Activated T-cell treated with anti-CD3 and anti-CD28 coated beads, Interleukin-2, amount 50 U/mL, for 24 hours (primary cell): Measurements from ENCODE around the gene LRFN4.

Source experiments
- DNase-seq: peaks from one replicate; pipeline ENCODE4 v3.0.0-alpha.2; 2020
- H3K27ac Mint-ChIP-seq: 2 replicates; pipeline ENCODE4 v1.8.0; 2020; ENCODE audit warnings: mild to moderate bottlenecking, mixed read lengths
- H3K27me3 Mint-ChIP-seq: 2 replicates; pipeline ENCODE4 v1.8.0; 2020; ENCODE audit warnings: mixed read lengths
- H3K36me3 Mint-ChIP-seq: 2 replicates; pipeline ENCODE4 v1.8.0; 2020; ENCODE audit warnings: low read depth, mixed read lengths
- H3K4me1 Mint-ChIP-seq: 2 replicates; pipeline ENCODE4 v1.8.0; 2020; ENCODE audit warnings: low read depth, mixed read lengths
- H3K4me3 Mint-ChIP-seq: 2 replicates; pipeline ENCODE4 v1.8.0; 2020; ENCODE audit warnings: mild to moderate bottlenecking, moderate library complexity, mixed read lengths
- H3K9me3 Mint-ChIP-seq: 2 replicates; pipeline ENCODE4 v1.8.0; 2020; ENCODE audit warnings: mixed read lengths

Gene LRFN4

DNA sequence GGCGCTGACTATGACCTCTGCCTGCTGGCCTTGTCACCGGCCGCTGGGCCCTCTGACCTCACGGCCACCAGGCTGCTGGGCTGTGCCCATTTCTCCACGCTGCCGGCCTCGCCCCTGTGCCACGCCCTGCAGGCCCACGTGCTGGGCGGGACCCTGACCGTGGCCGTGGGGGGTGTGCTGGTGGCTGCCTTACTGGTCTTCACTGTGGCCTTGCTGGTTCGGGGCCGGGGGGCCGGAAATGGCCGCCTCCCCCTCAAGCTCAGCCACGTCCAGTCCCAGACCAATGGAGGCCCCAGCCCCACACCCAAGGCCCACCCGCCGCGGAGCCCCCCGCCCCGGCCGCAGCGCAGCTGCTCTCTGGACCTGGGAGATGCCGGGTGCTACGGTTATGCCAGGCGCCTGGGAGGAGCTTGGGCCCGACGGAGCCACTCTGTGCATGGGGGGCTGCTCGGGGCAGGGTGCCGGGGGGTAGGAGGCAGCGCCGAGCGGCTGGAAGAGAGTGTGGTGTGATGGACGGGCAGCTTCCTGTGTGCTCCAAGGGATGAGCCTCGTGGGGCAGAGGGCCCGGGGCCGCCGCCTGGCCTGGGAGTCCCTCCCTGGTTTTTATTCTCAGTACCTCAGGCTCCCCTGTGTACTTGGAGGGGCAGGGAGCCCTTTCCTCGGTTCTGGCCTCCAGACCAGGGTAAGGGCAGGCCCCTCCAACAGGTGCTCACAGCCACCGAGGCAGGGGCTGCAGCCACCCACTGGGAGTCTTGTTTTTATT lies 3.0 kb downstream of the LRFN4 start:
- no peaks in the 10 kb centered on the region for H3K9me3 Mint-ChIP-seq
- H3K4me1 Mint-ChIP-seq, result peaks cover 4% of the 10 kb centered on the region
- no peaks in the 10 kb centered on the region for H3K27me3 Mint-ChIP-seq
- H3K4me3 Mint-ChIP-seq, result no peak overlapping the region
- no peak for DNase-seq
- no peak overlapping the region for H3K27ac Mint-ChIP-seq
- H3K36me3 Mint-ChIP-seq, result peaks cover 9% of the 10 kb centered on the region

DNA sequence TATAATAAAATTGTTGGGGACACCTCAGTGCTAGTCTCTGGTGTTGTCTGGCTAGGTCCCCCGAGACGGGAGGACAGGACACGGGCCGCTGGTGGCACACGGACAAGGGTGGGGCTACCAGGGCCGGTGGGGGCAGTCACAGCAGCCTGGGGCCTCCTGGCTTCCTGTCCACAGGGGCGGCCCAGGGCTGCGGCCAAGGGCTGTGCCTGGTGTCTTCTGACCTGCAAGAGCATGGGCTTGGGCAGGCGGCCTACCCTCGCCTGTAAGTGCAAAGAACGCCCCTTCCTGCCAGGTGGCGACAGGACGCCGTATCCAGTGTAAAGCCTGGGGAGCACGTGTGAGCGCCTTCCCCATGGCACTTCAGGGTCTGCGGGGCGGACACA lies 3.6 kb downstream of the LRFN4 start:
- H3K4me3 Mint-ChIP-seq, result no peak overlapping the region
- no peaks in the 10 kb centered on the region for H3K9me3 Mint-ChIP-seq
- DNase-seq, result no peak
- H3K27ac Mint-ChIP-seq, result no peak overlapping the region
- H3K27me3 Mint-ChIP-seq, result no peaks in the 10 kb centered on the region
- peaks cover 4% of the 10 kb centered on the region for H3K4me1 Mint-ChIP-seq
- peaks cover 9% of the 10 kb centered on the region for H3K36me3 Mint-ChIP-seq

DNA sequence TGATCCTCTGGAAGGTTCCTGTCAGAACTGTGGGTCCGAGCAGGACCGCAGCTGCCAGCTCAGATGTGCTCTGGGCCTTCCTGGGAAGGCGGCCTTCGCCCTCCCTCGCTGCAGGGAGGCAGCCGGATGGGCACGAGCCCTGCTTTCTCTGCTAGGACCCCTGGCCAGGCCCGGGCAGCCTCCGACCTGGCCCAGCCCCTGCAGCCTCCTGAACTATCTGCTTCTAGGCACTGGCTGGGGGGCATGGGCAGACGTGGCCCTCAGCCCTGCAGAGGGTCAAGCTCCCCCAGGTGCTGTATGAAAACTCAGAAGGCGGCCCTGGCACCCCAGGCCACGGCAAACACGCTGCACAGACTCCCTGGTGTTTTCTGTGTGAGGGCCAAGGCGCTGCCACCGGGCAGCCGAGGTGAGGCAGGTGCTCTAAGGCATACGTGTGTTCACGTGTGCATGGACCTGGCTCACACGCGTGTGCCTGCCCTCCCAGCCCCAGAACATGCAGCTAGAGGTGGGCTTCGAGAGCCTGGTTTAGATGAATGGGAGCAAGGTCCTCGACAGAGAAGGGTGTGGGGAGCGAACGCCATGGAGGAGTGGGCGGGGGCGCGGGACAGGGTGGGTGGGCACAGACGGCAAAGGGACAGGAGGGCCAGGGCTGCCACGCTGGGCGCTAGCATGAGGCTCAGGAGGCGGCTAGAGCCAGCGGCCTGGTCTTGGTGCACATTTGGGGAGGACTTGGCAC lies 4.3 kb downstream of the LRFN4 start:
- no peaks in the 10 kb centered on the region for H3K9me3 Mint-ChIP-seq

GRCh38 chr11:66861774-66862558 lies 5.1 kb downstream of the LRFN4 start:
- DNase-seq, result no peak
- Mint-ChIP-seq H3K27ac (no peak overlapping the region), H3K36me3 (peaks cover 7% of the 10 kb centered on the region), H3K4me3 (no peak overlapping the region), H3K9me3 (no peaks in the 10 kb centered on the region), H3K27me3 (no peaks in the 10 kb centered on the region), H3K4me1 (no peaks in the 10 kb centered on the region)

More for the DNA sequence above, 4.3 kb downstream of the LRFN4 start:
- Mint-ChIP-seq H3K27me3 (no peaks in the 10 kb centered on the region), H3K27ac (no peak overlapping the region), H3K4me1 (no peaks in the 10 kb centered on the region), H3K36me3 (peaks cover 9% of the 10 kb centered on the region), H3K4me3 (no peak overlapping the region)
- no peak for DNase-seq

GRCh38 chr11:66862559-66863037 lies 5.7 kb downstream of the LRFN4 start:
- Mint-ChIP-seq H3K4me3 (no peak overlapping the region), H3K4me1 (no peaks in the 10 kb centered on the region), H3K9me3 (no peaks in the 10 kb centered on the region)

GRCh38 chr11:66863428-66864125 lies 6.7 kb downstream of the LRFN4 start:
- DNase-seq, result no peak
- H3K36me3 Mint-ChIP-seq, result peaks cover 3% of the 10 kb centered on the region
- no peak overlapping the region for H3K4me3 Mint-ChIP-seq
- H3K9me3 Mint-ChIP-seq, result no peaks in the 10 kb centered on the region
- H3K4me1 Mint-ChIP-seq, result peaks cover 5% of the 10 kb centered on the region
- no peak overlapping the region for H3K27ac Mint-ChIP-seq
- H3K27me3 Mint-ChIP-seq, result no peaks in the 10 kb centered on the region

More at GRCh38 chr11:66862559-66863037, 5.7 kb downstream of the LRFN4 start:
- H3K36me3 Mint-ChIP-seq, result peaks cover 6% of the 10 kb centered on the region
- H3K27me3 Mint-ChIP-seq, result no peaks in the 10 kb centered on the region
- no peak for DNase-seq
- no peak overlapping the region for H3K27ac Mint-ChIP-seq

DNA sequence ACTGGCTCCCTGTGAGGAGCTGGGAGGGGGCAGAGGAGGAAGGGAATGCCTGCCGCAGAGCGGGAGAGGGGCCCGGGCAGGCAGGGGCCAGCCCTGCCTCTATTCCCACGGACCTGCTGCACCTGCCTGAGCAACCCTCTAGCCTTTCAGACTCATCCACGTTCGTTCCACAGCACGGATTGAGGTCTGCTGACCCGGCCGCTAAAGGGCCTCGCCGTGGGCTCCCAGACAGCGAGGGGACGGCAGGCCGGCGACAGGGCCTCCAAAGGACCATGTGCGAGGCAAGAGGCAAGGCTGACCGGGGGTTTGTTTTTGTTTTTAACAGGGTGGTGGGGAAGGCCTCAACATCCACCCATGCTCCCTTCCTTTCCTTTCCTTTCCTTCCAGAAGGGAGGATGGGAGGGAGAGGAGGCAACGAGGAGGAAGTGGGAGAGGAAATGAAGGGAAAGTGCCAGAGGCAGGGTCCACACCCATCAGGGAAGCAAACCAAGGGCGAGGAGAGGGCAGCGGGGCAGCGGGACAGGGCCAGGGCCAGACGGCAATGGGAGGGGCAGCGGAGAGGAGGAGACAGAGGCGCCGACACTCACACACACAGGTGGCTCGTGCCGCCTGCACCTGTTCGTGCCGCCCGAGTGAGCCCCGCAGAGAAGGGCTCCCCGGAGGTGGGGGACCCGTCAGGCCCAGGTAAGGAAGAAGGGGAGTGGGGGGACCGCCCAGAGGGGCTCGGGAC lies 7.5 kb downstream of the LRFN4 start:
- Mint-ChIP-seq H3K27me3 (no peaks in the 10 kb centered on the region), H3K4me1 (peaks cover 13% of the 10 kb centered on the region), H3K4me3 (no peak overlapping the region), H3K27ac (no peak overlapping the region), H3K36me3 (no peaks in the 10 kb centered on the region), H3K9me3 (no peaks in the 10 kb centered on the region)
- no peak for DNase-seq

GRCh38 chr11:66864924-66865697 lies 8.2 kb downstream of the LRFN4 start:
- Mint-ChIP-seq H3K4me1 (peaks cover 16% of the 10 kb centered on the region), H3K27me3 (no peaks in the 10 kb centered on the region), H3K4me3 (no peak overlapping the region), H3K9me3 (no peaks in the 10 kb centered on the region), H3K27ac (no peak overlapping the region), H3K36me3 (no peaks in the 10 kb centered on the region)
- no peak for DNase-seq

GRCh38 chr11:66866007-66866406 lies 9.1 kb downstream of the LRFN4 start:
- DNase-seq, result no peak
- Mint-ChIP-seq H3K4me1 (peaks cover 16% of the 10 kb centered on the region), H3K4me3 (no peak overlapping the region), H3K9me3 (no peaks in the 10 kb centered on the region), H3K27ac (no peak overlapping the region), H3K36me3 (peaks cover 5% of the 10 kb centered on the region), H3K27me3 (no peaks in the 10 kb centered on the region)

DNA sequence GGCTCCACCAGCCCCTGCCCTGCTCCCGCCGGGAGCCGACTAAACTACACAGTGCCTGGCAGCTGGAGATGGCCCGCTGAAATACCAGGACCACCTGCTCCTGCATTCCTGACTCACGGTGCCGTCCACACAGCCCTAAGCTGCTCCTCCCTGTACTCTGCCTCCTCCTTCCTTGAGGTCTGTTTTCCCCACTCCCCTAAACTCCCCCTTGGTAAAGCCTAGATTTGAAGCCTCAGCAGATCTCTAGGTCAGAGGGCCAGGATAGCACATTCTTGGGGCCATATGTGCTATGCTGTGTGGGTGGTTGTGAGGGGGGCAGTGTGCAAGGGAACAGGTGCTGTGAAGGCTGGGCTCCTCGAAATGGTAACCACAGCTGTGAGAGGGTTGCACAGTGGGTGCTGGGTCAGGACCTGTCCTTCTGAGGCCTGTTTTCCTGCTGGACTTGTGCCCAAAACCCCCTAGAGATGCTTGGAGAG lies 9.7 kb downstream of the LRFN4 start:
- DNase-seq, result no peak
- H3K27ac Mint-ChIP-seq, result no peak overlapping the region
- peaks cover 16% of the 10 kb centered on the region for H3K4me1 Mint-ChIP-seq

GRCh38 chr11:66867425-66868040 lies 10.7 kb downstream of the LRFN4 start:
- H3K36me3 Mint-ChIP-seq, result peaks cover 5% of the 10 kb centered on the region
- no peak for DNase-seq
- no peaks in the 10 kb centered on the region for H3K9me3 Mint-ChIP-seq
- H3K4me1 Mint-ChIP-seq, result peaks cover 16% of the 10 kb centered on the region
- H3K27me3 Mint-ChIP-seq, result no peaks in the 10 kb centered on the region
- H3K27ac Mint-ChIP-seq, result no peak overlapping the region
- no peak overlapping the region for H3K4me3 Mint-ChIP-seq

More for the DNA sequence above, 9.7 kb downstream of the LRFN4 start:
- Mint-ChIP-seq H3K4me3 (no peak overlapping the region), H3K27me3 (no peaks in the 10 kb centered on the region), H3K36me3 (peaks cover 5% of the 10 kb centered on the region), H3K9me3 (no peaks in the 10 kb centered on the region)

DNA sequence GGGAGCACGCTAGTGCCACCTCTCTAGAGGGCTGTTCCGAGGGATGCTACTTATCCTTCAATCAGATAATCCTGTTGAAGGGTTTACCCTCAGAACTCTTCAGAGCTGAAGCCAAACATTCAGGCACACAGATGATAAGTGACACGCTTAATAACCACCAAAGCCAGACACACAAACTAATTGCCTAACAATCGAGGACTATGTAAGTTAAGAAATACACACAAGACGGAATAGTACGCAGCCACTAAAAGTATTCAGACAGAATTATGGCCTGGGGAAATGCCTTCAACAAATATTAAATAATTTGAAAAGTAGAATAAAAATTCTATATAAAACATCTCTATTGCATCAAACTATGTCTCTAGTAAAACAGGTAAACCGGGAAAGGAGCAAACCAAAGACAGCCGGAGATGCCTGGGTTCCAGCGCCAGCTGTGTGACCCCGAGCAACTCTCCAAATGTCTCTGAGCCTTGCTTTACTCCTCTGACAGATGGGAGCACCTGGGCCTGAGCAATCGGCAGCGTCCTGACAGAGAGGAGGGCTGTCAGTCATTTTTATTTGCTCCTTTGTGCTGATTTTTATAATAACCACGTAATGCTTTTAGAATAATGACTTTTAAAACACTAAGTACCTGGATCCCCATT lies 11.3 kb downstream of the LRFN4 start:
- Mint-ChIP-seq H3K4me3 (no peak overlapping the region), H3K27me3 (no peaks in the 10 kb centered on the region), H3K27ac (no peak overlapping the region), H3K9me3 (no peaks in the 10 kb centered on the region), H3K4me1 (peaks cover 16% of the 10 kb centered on the region), H3K36me3 (peaks cover 5% of the 10 kb centered on the region)
- DNase-seq, result no peak
